ENCODE measurements around the gene KPNA6.

DNA sequence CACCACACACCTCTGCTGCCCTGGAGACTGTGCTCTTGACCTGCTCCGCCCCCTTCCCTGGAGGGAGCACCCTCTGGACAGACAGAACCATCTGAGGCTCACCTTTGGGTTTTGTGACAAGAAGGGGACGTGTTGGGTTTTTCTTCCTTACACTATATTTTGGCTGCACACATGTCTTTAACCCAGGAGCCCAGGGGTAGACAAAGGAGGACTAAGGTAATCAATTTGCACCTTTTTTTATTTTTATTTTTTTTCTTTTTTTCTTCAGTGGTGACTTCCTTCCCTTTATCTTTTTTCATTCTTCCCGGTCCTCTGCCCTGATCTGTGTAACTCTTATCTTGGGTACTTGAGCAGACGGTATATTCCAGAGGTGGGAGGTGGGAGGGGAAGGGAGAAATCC, 63.1 kb downstream of the KPNA6 start:
- TF ChIP-seq, protein P1, sequence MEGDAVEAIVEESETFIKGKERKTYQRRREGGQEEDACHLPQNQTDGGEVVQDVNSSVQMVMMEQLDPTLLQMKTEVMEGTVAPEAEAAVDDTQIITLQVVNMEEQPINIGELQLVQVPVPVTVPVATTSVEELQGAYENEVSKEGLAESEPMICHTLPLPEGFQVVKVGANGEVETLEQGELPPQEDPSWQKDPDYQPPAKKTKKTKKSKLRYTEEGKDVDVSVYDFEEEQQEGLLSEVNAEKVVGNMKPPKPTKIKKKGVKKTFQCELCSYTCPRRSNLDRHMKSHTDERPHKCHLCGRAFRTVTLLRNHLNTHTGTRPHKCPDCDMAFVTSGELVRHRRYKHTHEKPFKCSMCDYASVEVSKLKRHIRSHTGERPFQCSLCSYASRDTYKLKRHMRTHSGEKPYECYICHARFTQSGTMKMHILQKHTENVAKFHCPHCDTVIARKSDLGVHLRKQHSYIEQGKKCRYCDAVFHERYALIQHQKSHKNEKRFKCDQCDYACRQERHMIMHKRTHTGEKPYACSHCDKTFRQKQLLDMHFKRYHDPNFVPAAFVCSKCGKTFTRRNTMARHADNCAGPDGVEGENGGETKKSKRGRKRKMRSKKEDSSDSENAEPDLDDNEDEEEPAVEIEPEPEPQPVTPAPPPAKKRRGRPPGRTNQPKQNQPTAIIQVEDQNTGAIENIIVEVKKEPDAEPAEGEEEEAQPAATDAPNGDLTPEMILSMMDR (IDR thresholded peaks at IDR 0.05; ENCODE audit: insufficient read depth, low read length, poor library complexity, severe bottlenecking) = no peak
- no peak for TF ChIP-seq EZH2phosphoT487 (conservative IDR thresholded peaks at IDR 0.05; ENCODE audit: low read length)

Data from SU-DHL-6 (cell line).